ENCODE data around the gene PTP4A2.

DNA sequence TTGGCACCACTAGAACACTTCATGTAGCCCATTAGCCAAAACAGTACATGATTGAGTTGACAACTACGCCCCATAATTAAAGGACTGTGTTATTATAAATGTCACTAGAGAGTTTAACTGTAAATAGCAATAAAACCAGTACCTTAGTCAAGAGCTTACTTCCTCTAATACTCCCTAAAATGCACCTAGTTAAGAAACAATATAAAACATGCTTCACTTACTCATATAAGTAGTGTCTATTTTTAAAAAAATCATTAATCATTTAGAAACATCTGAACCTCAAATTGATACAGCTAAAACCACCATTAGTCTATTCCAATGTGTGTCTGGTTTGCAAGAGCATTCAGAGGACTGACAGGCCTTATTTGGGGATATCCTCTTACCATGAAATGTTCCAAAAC, 25.3 kb downstream of the PTP4A2 start:
- TF ChIP-seq, protein P1, sequence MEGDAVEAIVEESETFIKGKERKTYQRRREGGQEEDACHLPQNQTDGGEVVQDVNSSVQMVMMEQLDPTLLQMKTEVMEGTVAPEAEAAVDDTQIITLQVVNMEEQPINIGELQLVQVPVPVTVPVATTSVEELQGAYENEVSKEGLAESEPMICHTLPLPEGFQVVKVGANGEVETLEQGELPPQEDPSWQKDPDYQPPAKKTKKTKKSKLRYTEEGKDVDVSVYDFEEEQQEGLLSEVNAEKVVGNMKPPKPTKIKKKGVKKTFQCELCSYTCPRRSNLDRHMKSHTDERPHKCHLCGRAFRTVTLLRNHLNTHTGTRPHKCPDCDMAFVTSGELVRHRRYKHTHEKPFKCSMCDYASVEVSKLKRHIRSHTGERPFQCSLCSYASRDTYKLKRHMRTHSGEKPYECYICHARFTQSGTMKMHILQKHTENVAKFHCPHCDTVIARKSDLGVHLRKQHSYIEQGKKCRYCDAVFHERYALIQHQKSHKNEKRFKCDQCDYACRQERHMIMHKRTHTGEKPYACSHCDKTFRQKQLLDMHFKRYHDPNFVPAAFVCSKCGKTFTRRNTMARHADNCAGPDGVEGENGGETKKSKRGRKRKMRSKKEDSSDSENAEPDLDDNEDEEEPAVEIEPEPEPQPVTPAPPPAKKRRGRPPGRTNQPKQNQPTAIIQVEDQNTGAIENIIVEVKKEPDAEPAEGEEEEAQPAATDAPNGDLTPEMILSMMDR (IDR thresholded peaks at IDR 0.05), result no peak
- no peak for TF ChIP-seq EZH2 (IDR thresholded peaks at IDR 0.05; ENCODE audit: borderline replicate concordance, insufficient read depth, low read depth, low read length, poor library complexity, severe bottlenecking)
